ENCODE data around the gene ARHGEF17.

DNA sequence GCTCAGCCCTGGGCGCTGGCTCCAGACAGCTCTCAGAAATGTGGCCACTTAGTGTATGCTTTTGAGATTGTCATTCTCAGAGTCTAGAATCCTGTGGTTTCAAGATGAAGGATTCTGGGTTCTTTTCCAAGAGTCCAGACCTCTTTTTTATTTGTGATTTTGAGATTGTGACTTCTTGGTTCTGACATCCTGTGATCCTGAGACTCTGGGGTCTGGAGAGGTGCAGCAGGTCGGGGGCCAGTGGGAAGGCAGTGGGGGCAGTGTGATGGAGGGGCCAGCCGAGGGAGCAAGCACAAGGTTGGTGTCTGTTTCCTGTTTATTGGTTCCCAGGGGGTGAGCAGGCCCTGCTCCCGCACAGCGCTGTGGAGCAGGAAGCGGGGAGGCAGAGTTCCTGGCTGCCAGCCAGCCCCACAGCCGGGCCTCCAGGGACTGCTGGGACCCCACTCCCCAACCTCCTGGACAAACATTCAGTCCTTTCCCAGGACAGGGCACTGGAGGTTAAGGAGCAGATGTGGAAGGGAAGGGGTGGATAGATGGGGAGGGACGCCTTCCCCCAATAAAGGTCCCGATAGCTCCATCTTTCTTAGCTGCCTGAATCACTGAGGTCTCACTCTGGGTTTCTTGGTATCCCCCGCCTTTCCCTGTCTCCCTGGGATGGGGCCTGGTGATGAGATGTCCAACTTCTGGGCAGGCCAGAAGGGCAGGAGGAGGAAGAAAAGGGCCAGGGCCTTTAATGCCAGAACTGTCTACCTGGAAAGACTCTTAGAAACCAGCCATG lies 13.7 kb downstream of the ARHGEF17 start:
- TF ChIP-seq, protein P1, sequence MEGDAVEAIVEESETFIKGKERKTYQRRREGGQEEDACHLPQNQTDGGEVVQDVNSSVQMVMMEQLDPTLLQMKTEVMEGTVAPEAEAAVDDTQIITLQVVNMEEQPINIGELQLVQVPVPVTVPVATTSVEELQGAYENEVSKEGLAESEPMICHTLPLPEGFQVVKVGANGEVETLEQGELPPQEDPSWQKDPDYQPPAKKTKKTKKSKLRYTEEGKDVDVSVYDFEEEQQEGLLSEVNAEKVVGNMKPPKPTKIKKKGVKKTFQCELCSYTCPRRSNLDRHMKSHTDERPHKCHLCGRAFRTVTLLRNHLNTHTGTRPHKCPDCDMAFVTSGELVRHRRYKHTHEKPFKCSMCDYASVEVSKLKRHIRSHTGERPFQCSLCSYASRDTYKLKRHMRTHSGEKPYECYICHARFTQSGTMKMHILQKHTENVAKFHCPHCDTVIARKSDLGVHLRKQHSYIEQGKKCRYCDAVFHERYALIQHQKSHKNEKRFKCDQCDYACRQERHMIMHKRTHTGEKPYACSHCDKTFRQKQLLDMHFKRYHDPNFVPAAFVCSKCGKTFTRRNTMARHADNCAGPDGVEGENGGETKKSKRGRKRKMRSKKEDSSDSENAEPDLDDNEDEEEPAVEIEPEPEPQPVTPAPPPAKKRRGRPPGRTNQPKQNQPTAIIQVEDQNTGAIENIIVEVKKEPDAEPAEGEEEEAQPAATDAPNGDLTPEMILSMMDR (conservative IDR thresholded peaks at IDR 0.05 in 1 of 2, IDR thresholded peaks at IDR 0.05 in 1 of 2; ENCODE audit: extremely low read depth in 1 of 2, insufficient read depth in 1 of 2, low read depth in 1 of 2, low read length in 2 of 2): no peak
- TF ChIP-seq EZH2 (IDR thresholded peaks at IDR 0.05; ENCODE audit: borderline replicate concordance, low read length): no peak

Measured in mammary epithelial cell (primary cell).